HCT116 (cell line): ENCODE data around the gene RBMS1. TPM values are rescaled to one million over a fixed set of nuclear protein-coding genes. Genes with fewer than 3 reads are reported as not detected.

Experiments
- ATAC-seq: fragments of 200-7000 bp; cut with Tn5 transposase; 2 replicates; pipeline ENCODE4 v1.9.1; 2020; ENCODE audit warnings: mild to moderate bottlenecking, moderate library complexity
- BruUV-seq: library from RNA; stranded (reverse); fragments of 400-500 nt; replicated peaks from 2 replicates; lab custom pipeline; 2021; lab: Mats Ljungman, UMichigan
- CTCF ChIA-PET: fragments of 300-600 bp; sonication (Branson Sonifier 250); formaldehyde crosslinking; loops from one replicate; lab custom pipeline; 2021; ENCODE audit warnings: antibody characterized with exemption; lab: Charles Lee
- POLR2A ChIA-PET: fragments of 300-600, 350-600 bp; sonication (Branson Sonifier 250); formaldehyde crosslinking; loops from one replicate; lab custom pipeline; 2021; ENCODE audit warnings: antibody characterized with exemption; lab: Charles Lee
- RAD21 ChIA-PET, 2 experiments: fragments of 300-600 bp; sonication (Branson Sonifier 250); formaldehyde crosslinking; loops; one replicate each; lab custom pipeline; 2023; ENCODE audit warnings: low total read pairs in 2 of 2; ENCODE audit not compliant: uncharacterized antibody in 2 of 2, unreplicated experiment in 2 of 2, low non-redundant PET in 1 of 2; lab: Charles Lee
- DNase-seq: peaks from one replicate; pipeline ENCODE4 v3.0.0-alpha.2; 2010; ENCODE audit warnings: low read depth, low spot score
- H2AFZ ChIP-seq: fragments of 200-600 bp; shearing (Covaris generic), sonication (generic); 2 replicates; pipeline ENCODE4 v1.6.1; 2017; ENCODE audit warnings: low read depth, mixed run types, mixed read lengths, antibody characterized with exemption, low read length; ENCODE audit not compliant: poor library complexity, severe bottlenecking
- H3K27ac ChIP-seq: 2 replicates; pipeline ENCODE4 v1.5.1; 2012; ENCODE audit warnings: low read depth, low read length
- H3K27me3 ChIP-seq: fragments of 200-600 bp; sonication (generic); 2 replicates; pipeline ENCODE4 v1.6.1; 2016; ENCODE audit warnings: mixed run types, low read length, mixed read lengths; ENCODE audit not compliant: insufficient read depth
- H3K36me3 ChIP-seq, 2 experiments: fragments of 200-500 bp in 1 of 2; fragments of 200-600 bp in 1 of 2; sonication (Bioruptor generic) in 1 of 2; sonication (generic) in 1 of 2; 2 replicates each; pipeline versions ENCODE4 v1.5.1 to v1.6.1; 2014 to 2016; ENCODE audit warnings: low read length in 2 of 2, inconsistent platforms in 1 of 2, mixed read lengths in 1 of 2, mixed run types in 1 of 2; ENCODE audit not compliant: insufficient read depth in 2 of 2, control insufficient read depth in 1 of 2
- H3K4me1 ChIP-seq, 2 experiments: fragments of 200-600 bp in 1 of 2; sonication (generic) in 1 of 2; 2 replicates each; pipeline versions ENCODE4 v1.5.1 to v1.6.1; 2012 to 2017; ENCODE audit warnings: low read length in 2 of 2, inconsistent platforms in 1 of 2, mild to moderate bottlenecking in 1 of 2, mixed read lengths in 1 of 2, mixed run types in 1 of 2, moderate library complexity in 1 of 2; ENCODE audit not compliant: insufficient read depth in 2 of 2, control insufficient read depth in 1 of 2
- H3K4me2 ChIP-seq: fragments of 200-600 bp; sonication (generic); 2 replicates; pipeline ENCODE4 v1.6.1; 2017; ENCODE audit warnings: mixed run types, low read length, mixed read lengths
- H3K4me3 ChIP-seq, 2 experiments: fragments of 200-600 bp in 1 of 2; sonication (generic) in 1 of 2; replicated peaks in 1 of 2; 2 replicates each; pipeline ENCODE4 v1.5.1; 2011 to 2016; ENCODE audit warnings: low read length in 2 of 2, control low read depth in 1 of 2, low read depth in 1 of 2, mild to moderate bottlenecking in 1 of 2, mixed read lengths in 1 of 2, mixed run types in 1 of 2
- H3K79me2 ChIP-seq: fragments of 200-600 bp; sonication (generic); 2 replicates; pipeline ENCODE4 v1.6.1; 2017; ENCODE audit warnings: mild to moderate bottlenecking, mixed run types, low read length, moderate library complexity, mixed read lengths; ENCODE audit not compliant: insufficient read depth
- H3K9ac ChIP-seq: fragments of 200-600 bp; sonication (generic); 2 replicates; pipeline ENCODE4 v1.6.1; 2016; ENCODE audit warnings: low read length, mixed read lengths
- H3K9me2 ChIP-seq: fragments of 200-600 bp; sonication (generic), shearing (Covaris generic); 2 replicates; pipeline ENCODE4 v1.6.1; 2017; ENCODE audit warnings: mixed run types, mild to moderate bottlenecking, moderate library complexity; ENCODE audit not compliant: insufficient read depth
- H3K9me3 ChIP-seq, 2 experiments: fragments of 200-500 bp in 1 of 2; fragments of 200-600 bp in 1 of 2; sonication (Bioruptor generic) in 1 of 2; sonication (generic) in 1 of 2; 2 replicates each; pipeline ENCODE4 v1.6.1; 2014 to 2017; ENCODE audit warnings: low read length in 2 of 2, mixed read lengths in 2 of 2, inconsistent platforms in 1 of 2, low read depth in 1 of 2, mild to moderate bottlenecking in 1 of 2, mixed run types in 1 of 2, moderate library complexity in 1 of 2; ENCODE audit not compliant: control insufficient read depth in 1 of 2, insufficient read depth in 1 of 2
- H4K20me1 ChIP-seq: fragments of 200-600 bp; sonication (generic), shearing (Covaris generic); 2 replicates; pipeline ENCODE4 v1.6.1; 2017; ENCODE audit warnings: mixed run types, mild to moderate bottlenecking, moderate library complexity; ENCODE audit not compliant: insufficient read depth
- CBX3 ChIP-seq: IDR thresholded peaks from 2 replicates; pipeline ENCODE4 v1.6.1; 2012; ENCODE audit warnings: low read depth
- CEBPB ChIP-seq: IDR thresholded peaks from 2 replicates; pipeline ENCODE4 v1.6.1; 2012; ENCODE audit warnings: low read depth
- CTCF ChIP-seq, 3 experiments: fragments of 200-600 bp in 1 of 3; sonication (generic) in 1 of 3; IDR thresholded peaks in 2 of 3; conservative IDR thresholded peaks in 1 of 3; 2 replicates each; pipeline ENCODE4 v1.5.1; 2012 to 2017; ENCODE audit warnings: low read depth in 2 of 3, low read length in 2 of 3, antibody characterized with exemption in 1 of 3, borderline replicate concordance in 1 of 3, control low read depth in 1 of 3, mild to moderate bottlenecking in 1 of 3, mixed read lengths in 1 of 3, mixed run types in 1 of 3, moderate library complexity in 1 of 3; ENCODE audit not compliant: insufficient read depth in 1 of 3
- ELF1 ChIP-seq: IDR thresholded peaks from 2 replicates; pipeline ENCODE4 v1.6.1; 2012; ENCODE audit warnings: low read depth, borderline replicate concordance
- EZH2 ChIP-seq: fragments of 200-600 bp; sonication (generic); IDR thresholded peaks from 2 replicates; pipeline ENCODE4 v1.6.1; 2017; ENCODE audit warnings: antibody characterized with exemption, mixed run types
- EZH2phosphoT487 ChIP-seq: fragments of 200-600 bp; IDR thresholded peaks from 2 replicates; pipeline ENCODE4 v1.6.1; 2018; ENCODE audit warnings: antibody characterized with exemption, borderline replicate concordance
- FOSL1 ChIP-seq: IDR thresholded peaks from 2 replicates; pipeline ENCODE4 v1.6.1; 2012; ENCODE audit warnings: low read depth
- POLR2A ChIP-seq: IDR thresholded peaks from 2 replicates; pipeline ENCODE4 v1.7.0; 2011; ENCODE audit warnings: borderline replicate concordance; ENCODE audit not compliant: insufficient read depth, insufficient read length; ENCODE audit errors: extremely low read depth
- POLR2AphosphoS5 ChIP-seq: IDR thresholded peaks from 2 replicates; pipeline ENCODE4 v1.6.1; 2011; ENCODE audit warnings: mild to moderate bottlenecking, low read depth, low read length, moderate library complexity
- RAD21 ChIP-seq: IDR thresholded peaks from 2 replicates; pipeline ENCODE4 v1.6.1; 2012; ENCODE audit warnings: low read depth, mild to moderate bottlenecking
- REST ChIP-seq: IDR thresholded peaks from 2 replicates; pipeline ENCODE4 v1.6.1; 2012; ENCODE audit warnings: low read depth
- SP1 ChIP-seq: IDR thresholded peaks from 2 replicates; pipeline ENCODE4 v1.6.1; 2012; ENCODE audit warnings: low read depth
- SRF ChIP-seq: IDR thresholded peaks from 2 replicates; pipeline ENCODE4 v1.6.1; 2012; ENCODE audit warnings: low read depth
- YY1 ChIP-seq: IDR thresholded peaks from 2 replicates; pipeline ENCODE4 v1.6.1; 2011; ENCODE audit warnings: low read length, low read depth, moderate library complexity, mild to moderate bottlenecking; ENCODE audit not compliant: insufficient replicate concordance; ENCODE audit errors: extremely low read depth
- ZFX ChIP-seq: fragments of 450-650 bp; IDR thresholded peaks from 2 replicates; pipeline ENCODE4 v1.6.1; 2017
- ZNF274 ChIP-seq: fragments of 200-500 bp; sonication (Bioruptor generic); IDR thresholded peaks from 2 replicates; pipeline ENCODE4 v1.6.1; 2014; ENCODE audit warnings: mild to moderate bottlenecking, low read depth, low read length, inconsistent platforms
- intact Hi-C: fragments of 100-400 bp; cut with micrococcal nuclease; formaldehyde crosslinking; loops from 2 replicates; pipeline ENCODE4 v1.10.0; 2022
- total RNA-seq: library from RNA; stranded (reverse); gene quantifications from one replicate; pipeline ENCODE4 v1.2.1, GENCODE V29; 2021; ENCODE audit not compliant: unreplicated experiment

RBMS1 gene
- total RNA-seq, 1 experiment from 2014 or later, result 17.6 TPM

- Histone ChIP-seq H3K9me2 (no peaks in the 10 kb centered on the region), H3K9ac (no peak overlapping the region), H2AFZ (no peak overlapping the region), H3K4me2 (no peak overlapping the region), H3K27ac (no peak overlapping the region), H3K4me1 (no peaks in the 10 kb centered on the region), H3K27me3 (no peaks in the 10 kb centered on the region), H3K36me3 (no peaks in the 10 kb centered on the region), H4K20me1 (no peaks in the 10 kb centered on the region), H3K4me3 (no peak overlapping the region), H3K9me3 (no peaks in the 10 kb centered on the region), H3K79me2 (no peaks in the 10 kb centered on the region)
- RAD21 ChIA-PET, result no interaction called here
- intact Hi-C loops, result no loop called here
- no peak for DNase-seq
- POLR2A ChIA-PET, result no interaction called here
- no peak for ATAC-seq
- BruUV-seq, result no TSS peak
- CTCF ChIA-PET, result no interaction called here
- no peak for TF ChIP-seq REST
- no peak for TF ChIP-seq CEBPB
- TF ChIP-seq POLR2AphosphoS5, result no peak
- TF ChIP-seq ELF1, result no peak
- TF ChIP-seq FOSL1, result no peak
- TF ChIP-seq ZFX, result no peak
- no peak for TF ChIP-seq EZH2
Measured at GRCh38 chr2:160467086-160467485, 26.5 kb downstream of the RBMS1 start.

GRCh38 chr2:160465406-160465805 lies 28.2 kb downstream of the RBMS1 start:
- CTCF ChIA-PET, result interaction anchor here (1.6 kb wide), 1 partner anchor 36 kb away, joined by 4 read pairs; no protein-coding TSS in a partner anchor
- TF ChIP-seq ELF1 (no peak), FOSL1 (no peak), CTCF (IDR thresholded peaks at IDR 0.05 in 2 of 3, conservative IDR thresholded peaks at IDR 0.05 in 1 of 3; ENCODE audit: borderline replicate concordance in 1 of 3, insufficient read depth in 1 of 3, low read depth in 2 of 3, low read length in 2 of 3) (no peak), CBX3 (no peak), RAD21 (no peak), EZH2phosphoT487 (no peak), EZH2 (no peak), ZNF274 (no peak), SP1 (no peak), POLR2A (no peak), POLR2AphosphoS5 (no peak), YY1 (no peak), SRF (no peak)

More at GRCh38 chr2:160465406-160465805, 28.2 kb downstream of the RBMS1 start:
- RAD21 ChIA-PET, result no interaction called here
- Histone ChIP-seq H3K9me2 (no peaks in the 10 kb centered on the region), H3K9me3 (no peaks in the 10 kb centered on the region), H3K4me1 (no peaks in the 10 kb centered on the region), H3K36me3 (no peaks in the 10 kb centered on the region), H3K4me2 (no peak overlapping the region), H3K27me3 (no peaks in the 10 kb centered on the region), H3K27ac (no peak overlapping the region), H4K20me1 (no peaks in the 10 kb centered on the region), H3K79me2 (no peaks in the 10 kb centered on the region), H3K4me3 (no peak overlapping the region), H3K9ac (no peak overlapping the region), H2AFZ (no peak overlapping the region)
- DNase-seq, result no peak
- POLR2A ChIA-PET, result no interaction called here
- intact Hi-C loops, result no loop called here
- BruUV-seq, result no TSS peak
- no peak for ATAC-seq
